NCI-H146 treated with DMSO at 0.1 percent for 48 hours (cell line): ENCODE measurements around the gene RAB3IL1.

Experiments
- DNase-seq: peaks from one replicate; lab custom pipeline; 2025; ENCODE audit not compliant: unreplicated experiment; lab: John Stamatoyannopoulos, UW

RAB3IL1 gene

GRCh38 chr11:61905801-61906521 is 11.4 kb downstream of the RAB3IL1 start:
- DNase-seq: no peak

GRCh38 chr11:61905067-61905696 is 12.2 kb downstream of the RAB3IL1 start:
- DNase-seq: no peak

GRCh38 chr11:61904539-61905048 is 12.8 kb downstream of the RAB3IL1 start:
- DNase-seq: peak; percentile 26

GRCh38 chr11:61903845-61904244 is 13.5 kb downstream of the RAB3IL1 start:
- DNase-seq: no peak

- no peak for DNase-seq
Measured at GRCh38 chr11:61902313-61902712, 15.1 kb downstream of the RAB3IL1 start.

GRCh38 chr11:61901397-61901796 is 16.0 kb downstream of the RAB3IL1 start:
- DNase-seq: no peak

GRCh38 chr11:61900251-61900650 is 17.1 kb downstream of the RAB3IL1 start:
- no peak for DNase-seq

GRCh38 chr11:61899146-61899841 is 18.1 kb downstream of the RAB3IL1 start:
- peak; percentile 56 for DNase-seq

- DNase-seq: no peak
Measured at GRCh38 chr11:61898247-61898582, 19.2 kb downstream of the RAB3IL1 start.

GRCh38 chr11:61897387-61898246 is 19.7 kb downstream of the RAB3IL1 start:
- peak; percentile 25 for DNase-seq

GRCh38 chr11:61896665-61897386 is 20.5 kb downstream of the RAB3IL1 start:
- DNase-seq: no peak

GRCh38 chr11:61895718-61896059 is 21.7 kb downstream of the RAB3IL1 start:
- no peak for DNase-seq

GRCh38 chr11:61895046-61895717 is 22.2 kb downstream of the RAB3IL1 start:
- no peak for DNase-seq

GRCh38 chr11:61893981-61894380 is 23.4 kb downstream of the RAB3IL1 start:
- no peak for DNase-seq

- peak; percentile 30 for DNase-seq
Measured at GRCh38 chr11:61892085-61892370, 25.3 kb downstream of the RAB3IL1 start.

GRCh38 chr11:61891331-61892084 is 25.9 kb downstream of the RAB3IL1 start, which contains the start of gene FADS3:
TSS of gene FADS3 (minus strand) at chr11:61891545. CDS start at chr11:61891381, 164 bp downstream.
- DNase-seq: peak; percentile 80

- DNase-seq: peak; percentile 34
Measured at GRCh38 chr11:61890529-61891330, 26.6 kb downstream of the RAB3IL1 start.

GRCh38 chr11:61889831-61890230 is 27.5 kb downstream of the RAB3IL1 start:
- DNase-seq: no peak

- no peak for DNase-seq
Measured at GRCh38 chr11:61888590-61888989, 28.8 kb downstream of the RAB3IL1 start.
